Kidney (tissue), 14 donors: ENCODE results near the gene CHID1. TPM values are rescaled to one million over a fixed set of nuclear protein-coding genes. Genes with fewer than 3 reads are reported as not detected.

Source experiments
- DNase-seq, 5 donors: peaks; one replicate each; pipeline ENCODE4 v3.0.0-alpha.2; 2013 to 2020
- FAIRE-seq: peaks from 2 replicates; lab custom pipeline; 2012; peaks lifted over from hg19 to GRCh38; lab: Jason Lieb, UNC
- H3K27ac ChIP-seq, 2 donors: one replicate each; pipeline ENCODE4 v1.7.0; 2013; ENCODE audit warnings: low read depth in 2 of 2, low read length in 2 of 2, inconsistent platforms in 1 of 2
- H3K27me3 ChIP-seq: one replicate; pipeline ENCODE4 v1.7.1; 2013; ENCODE audit warnings: low read length, inconsistent platforms; ENCODE audit not compliant: control insufficient read depth, insufficient read depth
- H3K36me3 ChIP-seq, 3 donors: one replicate each; pipeline versions ENCODE4 v1.7.0 to v1.7.1; 2013; ENCODE audit warnings: low read length in 3 of 3, control low read depth in 1 of 3, inconsistent platforms in 1 of 3; ENCODE audit not compliant: insufficient read depth in 3 of 3, control insufficient read depth in 2 of 3
- H3K4me1 ChIP-seq, 3 donors: one replicate each; pipeline versions ENCODE4 v1.7.0 to v1.7.1; 2013; ENCODE audit warnings: low read length in 3 of 3, inconsistent platforms in 1 of 3, low read depth in 1 of 3; ENCODE audit not compliant: control insufficient read depth in 2 of 3, insufficient read depth in 2 of 3
- H3K4me3 ChIP-seq, 3 donors: one replicate each; pipeline versions ENCODE4 v1.7.0 to v1.8.1; 2013; ENCODE audit warnings: low read length in 3 of 3, control low read depth in 1 of 3, inconsistent platforms in 1 of 3
- H3K9ac ChIP-seq, 3 donors: one replicate each; pipeline versions ENCODE4 v1.7.0 to v1.7.1; 2013; ENCODE audit warnings: low read length in 3 of 3, control low read depth in 1 of 3, inconsistent platforms in 1 of 3
- H3K9me3 ChIP-seq, 3 donors: one replicate each; pipeline versions ENCODE4 v1.7.0 to v1.7.1; 2013; ENCODE audit warnings: low read length in 3 of 3, control low read depth in 1 of 3, inconsistent platforms in 1 of 3; ENCODE audit not compliant: control insufficient read depth in 2 of 3, insufficient read depth in 1 of 3
- CTCF ChIP-seq: IDR thresholded peaks from 3 replicates; pipeline ENCODE4 v1.5.1; 2012; ENCODE audit warnings: mild to moderate bottlenecking, moderate library complexity, borderline replicate concordance; ENCODE audit not compliant: insufficient read depth; ENCODE audit errors: extremely low read depth
- intact Hi-C: fragments of 100-400 bp; cut with DNase I; formaldehyde crosslinking; loops from one replicate; pipeline ENCODE4 v1.11.1; 2022
- polyA plus RNA-seq: library from polyadenylated mRNA; stranded (reverse); fragments of 350-450 nt; fragmentation: Illumina TruSeq; extraction: RNeasy Lipid Tissue Mini Kit (QIAGEN cat#74804); gene quantifications from one replicate; pipeline ENCODE4 v1.2.3, GENCODE V29; 2014; ENCODE audit warnings: low read depth, low replicate concordance; ENCODE audit not compliant: insufficient read depth
- total RNA-seq: library from RNA; stranded (reverse); fragmentation: NEBNext Ultra II Directional; extraction: Animal tissue kit (Norgen Biotek cat#: 25700); gene quantifications from one replicate; pipeline ENCODE4 v1.2.1, GENCODE V29; 2021
- donor health status: control.
- donor health status: control.
- donor health status: control.
- donor health status: control.
- donor health status: control.
- donor health status: DM: yes; HTN: yes; CAD: no.
- donor health status: Normal renal cell carcinoma (clear cell type).

CHID1 gene
- total and polyA plus RNA-seq, 2 donors from 2014 or later: 82.2 to 128 TPM

GRCh38 chr11:898540-899190 lies 11.9 kb downstream of the CHID1 start:
- no peaks in the 10 kb centered on the region for H3K4me1 ChIP-seq
- no peak overlapping the region for H3K27ac ChIP-seq
- FAIRE-seq (no peak), DNase-seq (peak in 3 of 5 donors; percentile 21 to 46 (median 33))
- H3K9me3 ChIP-seq: no peaks in the 10 kb centered on the region
- intact Hi-C loops: no loop called here
- H3K27me3 ChIP-seq: no peaks in the 10 kb centered on the region
- H3K4me3 ChIP-seq: no peak overlapping the region
- H3K36me3 ChIP-seq: peaks cover 4 to 32% (median 23%) of the 10 kb centered on the region in 3 donors
- peak; percentile 28 for TF ChIP-seq CTCF
- H3K9ac ChIP-seq: no peak overlapping the region

GRCh38 chr11:898143-898511 lies 12.5 kb downstream of the CHID1 start:
- no peak for TF ChIP-seq CTCF
- FAIRE-seq: no peak
- H3K9ac ChIP-seq: no peak overlapping the region
- H3K4me3 ChIP-seq: no peak overlapping the region
- no peaks in the 10 kb centered on the region for H3K4me1 ChIP-seq
- intact Hi-C loops: no loop called here
- H3K36me3 ChIP-seq: peaks cover 4 to 31% (median 22%) of the 10 kb centered on the region in 3 donors
- DNase-seq: peak in 4 of 5 donors; percentile 52 to 72 (median 58)
- no peaks in the 10 kb centered on the region for H3K27me3 ChIP-seq
- H3K9me3 ChIP-seq: no peaks in the 10 kb centered on the region
- no peak overlapping the region for H3K27ac ChIP-seq

GRCh38 chr11:897253-898142 lies 13.1 kb downstream of the CHID1 start:
- intact Hi-C loops: no loop called here
- no peak for TF ChIP-seq CTCF
- Histone ChIP-seq H3K4me1 (no peaks in the 10 kb centered on the region), H3K9ac (no peak overlapping the region), H3K27ac (no peak overlapping the region), H3K27me3 (no peaks in the 10 kb centered on the region), H3K4me3 (no peak overlapping the region), H3K36me3 (peaks cover 4 to 24% (median 17%) of the 10 kb centered on the region in 3 donors), H3K9me3 (no peaks in the 10 kb centered on the region)
- FAIRE-seq (no peak), DNase-seq (peak in 3 of 5 donors; percentile 40 to 55 (median 53))
